GM21529 (cell line): ENCODE measurements around the gene ADGRG3.

Source experiments
- ATAC-seq: cut with Tn5 transposase; IDR thresholded peaks from one replicate; pipeline ENCODE4 v1.9.1; 2021; ENCODE audit not compliant: unreplicated experiment

The ADGRG3 gene

DNA sequence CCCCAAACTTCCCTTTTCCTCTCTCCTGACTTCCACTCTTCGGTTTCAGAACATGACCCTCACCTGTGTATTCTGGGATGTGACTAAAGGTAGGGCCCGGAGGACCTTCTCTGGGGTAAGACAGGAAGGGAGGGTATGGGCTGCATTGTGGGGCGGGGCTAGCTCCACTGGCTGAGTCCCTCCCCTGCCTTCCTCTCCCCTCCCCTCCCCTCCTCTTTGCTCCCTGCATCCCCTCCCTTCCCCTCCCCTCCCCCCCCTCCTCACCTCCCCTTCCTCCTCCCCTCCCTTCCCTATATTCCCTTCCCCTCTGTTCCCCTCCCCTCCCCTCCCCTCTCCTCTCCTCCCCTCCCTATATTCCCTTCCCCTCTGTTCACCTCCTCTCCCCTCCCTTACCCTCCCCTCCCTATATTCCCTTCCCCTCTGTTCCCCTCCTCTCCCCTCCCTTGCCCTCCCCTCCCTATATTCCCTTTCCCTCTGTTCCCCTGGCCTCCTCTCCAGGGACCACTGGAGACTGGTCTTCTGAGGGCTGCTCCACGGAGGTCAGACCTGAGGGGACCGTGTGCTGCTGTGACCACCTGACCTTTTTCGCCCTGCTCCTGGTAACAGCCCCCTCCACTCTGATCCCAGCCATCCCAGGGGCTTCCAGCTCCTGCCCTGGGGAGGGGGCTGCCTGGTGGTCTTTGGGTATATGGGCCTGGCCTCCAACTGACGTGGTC, 11.8 kb downstream of the ADGRG3 start:
- ATAC-seq = no peak

DNA sequence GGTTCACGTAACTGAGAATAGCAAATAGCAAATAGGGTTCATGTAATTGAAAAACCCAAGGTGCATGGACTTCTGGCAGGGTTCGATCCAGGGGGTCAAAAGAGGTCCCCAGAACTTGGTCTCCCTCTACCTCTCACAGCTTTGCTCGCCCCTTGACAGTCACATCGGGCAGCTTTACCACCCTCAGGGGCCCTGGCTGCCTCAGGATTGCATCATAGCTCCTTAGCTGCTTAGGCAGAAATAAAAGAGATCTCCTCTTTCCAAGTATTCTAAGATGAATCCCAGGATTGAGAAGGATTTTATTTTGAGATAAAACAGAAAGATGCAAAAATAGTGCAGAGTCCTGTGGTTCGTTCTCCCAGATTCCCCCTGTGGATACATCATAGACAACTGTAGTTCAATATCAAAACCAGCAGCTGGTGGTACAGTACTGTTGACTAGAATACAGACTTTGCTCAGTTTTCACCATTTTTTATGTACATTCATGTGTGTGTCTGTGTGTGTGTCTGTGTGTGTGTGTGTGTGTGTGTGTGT, 12.8 kb downstream of the ADGRG3 start:
- ATAC-seq = no peak

DNA sequence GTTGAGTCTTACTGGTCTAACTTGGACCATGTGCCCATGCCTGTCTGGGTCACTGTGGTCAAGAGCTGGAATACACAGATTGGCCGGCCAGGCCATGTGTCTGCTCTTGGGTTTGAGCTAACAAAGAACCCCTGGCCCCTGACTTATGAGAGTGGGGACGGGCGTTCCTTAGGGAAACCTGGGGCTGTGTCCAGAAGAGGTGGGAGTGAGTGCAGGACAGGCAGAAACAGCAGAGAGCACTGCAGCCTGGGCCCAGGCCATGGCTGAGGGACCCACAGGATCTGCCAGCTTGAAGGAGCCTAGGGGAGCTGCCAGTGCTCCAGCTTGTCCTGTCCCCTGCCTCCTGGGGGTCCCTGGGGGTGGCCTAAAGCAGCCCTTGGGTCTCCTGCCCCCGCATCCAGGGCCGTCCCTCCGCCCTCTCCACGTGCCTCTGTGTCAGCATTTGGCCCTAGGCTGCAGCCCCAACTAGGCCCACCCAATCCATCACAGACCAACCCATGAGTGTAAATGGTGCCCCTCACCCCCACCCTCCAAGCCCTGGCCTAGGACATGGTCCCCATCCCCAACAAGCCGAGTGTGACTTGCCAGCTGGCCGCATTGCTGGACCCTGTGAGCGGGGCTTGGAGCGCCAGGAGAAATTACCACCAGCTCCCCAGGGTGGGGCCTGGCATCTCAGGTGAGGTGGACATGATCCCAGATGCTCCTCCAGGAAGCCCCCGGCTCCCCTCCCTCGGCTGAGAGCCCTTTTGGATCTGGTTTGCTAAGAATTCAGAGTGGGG, 14.0 kb downstream of the ADGRG3 start:
- ATAC-seq = no peak

DNA sequence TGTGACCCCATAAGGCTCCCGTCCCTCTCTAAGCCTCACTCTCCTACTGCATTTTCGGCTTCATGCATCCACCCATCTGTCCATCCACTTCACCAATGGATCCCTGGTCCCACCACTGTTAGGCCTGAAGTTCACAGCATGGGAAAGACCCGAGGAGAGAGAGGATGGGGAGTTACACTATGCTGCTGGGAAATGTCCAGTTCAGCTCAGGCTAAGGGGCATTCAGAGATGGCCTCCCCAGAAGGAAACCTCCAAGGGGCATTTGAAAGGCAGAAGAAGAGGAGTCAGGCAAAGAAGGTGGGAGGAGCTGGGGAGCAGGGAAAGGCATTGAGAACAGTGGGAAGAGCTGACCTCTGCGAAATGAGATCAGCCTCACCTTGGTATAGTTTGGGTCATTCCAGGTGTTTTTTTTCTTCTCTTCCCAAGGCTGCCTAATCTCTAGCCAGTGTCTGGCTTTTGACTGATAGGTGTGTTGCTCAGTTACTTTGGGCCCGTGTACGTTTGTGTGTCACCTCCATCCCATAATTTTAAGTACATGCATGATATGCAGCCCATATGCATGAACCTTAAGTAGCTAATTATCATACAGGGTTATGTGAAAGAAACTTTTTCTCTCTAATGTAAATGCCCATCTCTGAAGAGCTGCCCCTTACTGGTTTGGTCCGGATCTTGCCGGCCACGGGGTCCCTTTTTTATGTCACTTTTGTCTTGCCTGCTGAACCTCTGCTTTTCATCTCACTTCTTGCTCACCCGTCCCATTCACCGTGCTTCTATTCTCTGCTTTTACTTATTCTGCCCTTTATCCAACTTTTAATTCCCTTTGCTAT, 14.9 kb downstream of the ADGRG3 start:
- ATAC-seq = no peak

DNA sequence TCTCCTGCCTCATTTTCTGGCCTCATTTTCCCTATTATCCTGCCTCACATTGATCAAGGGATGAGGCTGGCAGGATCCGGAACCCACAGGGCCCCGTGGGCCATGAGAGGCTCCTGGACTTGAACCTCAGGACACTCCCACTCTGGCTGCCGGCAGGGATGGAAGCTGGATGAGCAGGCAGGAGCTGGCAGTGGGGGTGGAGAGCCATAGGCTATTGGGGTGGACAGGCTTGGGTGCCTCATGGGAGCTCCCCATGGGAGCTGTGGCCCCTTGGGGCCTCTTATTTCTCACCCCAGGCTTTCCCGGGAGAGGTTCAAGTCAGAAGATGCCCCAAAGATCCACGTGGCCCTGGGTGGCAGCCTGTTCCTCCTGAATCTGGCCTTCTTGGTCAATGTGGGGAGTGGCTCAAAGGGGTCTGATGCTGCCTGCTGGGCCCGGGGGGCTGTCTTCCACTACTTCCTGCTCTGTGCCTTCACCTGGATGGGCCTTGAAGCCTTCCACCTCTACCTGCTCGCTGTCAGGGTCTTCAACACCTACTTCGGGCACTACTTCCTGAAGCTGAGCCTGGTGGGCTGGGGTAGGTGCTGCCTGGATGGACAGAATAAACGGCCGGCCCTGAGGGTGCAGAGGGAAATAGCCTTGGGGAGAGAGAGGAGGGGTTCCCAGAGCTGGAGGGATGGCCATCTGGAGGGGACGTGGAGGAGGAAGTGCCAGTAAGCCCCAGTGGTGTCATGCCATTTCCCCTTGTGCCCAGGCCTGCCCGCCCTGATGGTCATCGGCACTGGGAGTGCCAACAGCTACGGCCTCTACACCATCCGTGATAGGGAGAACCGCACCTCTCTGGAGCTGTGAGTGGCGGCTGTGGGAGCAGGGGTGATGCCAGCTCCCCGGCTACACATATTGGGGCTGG, 15.8 kb downstream of the ADGRG3 start:
- ATAC-seq = no peak

DNA sequence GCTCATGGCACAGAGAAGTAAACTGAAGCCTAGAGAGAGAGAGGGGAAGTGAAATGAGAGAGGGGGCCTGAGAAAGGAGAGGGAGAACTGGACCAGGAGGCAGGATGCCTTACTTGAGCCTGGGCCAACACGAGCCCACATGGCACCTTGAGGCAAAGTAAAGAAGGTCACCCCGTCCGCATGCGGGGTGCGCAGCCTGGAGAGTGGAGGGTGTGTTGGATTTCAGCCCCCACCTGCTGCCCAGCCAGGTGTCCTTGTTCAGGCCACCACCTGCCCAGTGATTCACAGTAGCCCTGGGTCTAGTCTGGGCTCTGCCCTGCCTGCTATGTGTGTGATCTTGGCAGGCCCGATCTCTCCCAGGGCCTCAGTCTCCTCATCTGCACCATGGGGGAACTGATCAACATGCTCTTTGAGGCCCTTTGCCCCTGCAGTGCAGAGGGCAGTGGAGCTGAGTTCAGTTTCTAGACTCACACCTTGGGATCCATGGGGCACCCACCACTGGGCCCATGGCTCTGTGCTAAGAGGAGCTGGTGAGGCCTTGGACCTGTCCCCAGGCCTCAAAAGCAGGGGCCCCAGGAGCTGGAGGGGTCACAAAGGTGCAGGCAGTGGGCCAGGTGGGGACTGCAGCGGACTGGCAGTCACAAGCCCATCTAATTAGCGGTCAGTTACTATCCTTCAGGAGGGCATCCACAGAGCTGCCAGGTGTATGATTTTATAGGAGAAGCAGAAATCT, 16.7 kb downstream of the ADGRG3 start:
- no peak for ATAC-seq

DNA sequence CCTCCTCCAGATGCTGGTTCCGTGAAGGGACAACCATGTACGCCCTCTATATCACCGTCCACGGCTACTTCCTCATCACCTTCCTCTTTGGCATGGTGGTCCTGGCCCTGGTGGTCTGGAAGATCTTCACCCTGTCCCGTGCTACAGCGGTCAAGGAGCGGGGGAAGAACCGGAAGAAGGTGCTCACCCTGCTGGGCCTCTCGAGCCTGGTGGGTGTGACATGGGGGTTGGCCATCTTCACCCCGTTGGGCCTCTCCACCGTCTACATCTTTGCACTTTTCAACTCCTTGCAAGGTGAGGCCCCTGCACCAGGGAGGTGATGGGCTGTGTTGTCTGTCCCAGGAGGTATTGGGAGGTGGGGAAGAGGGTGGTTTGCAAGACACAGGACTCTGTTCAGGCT, 17.5 kb downstream of the ADGRG3 start:
- ATAC-seq = no peak

DNA sequence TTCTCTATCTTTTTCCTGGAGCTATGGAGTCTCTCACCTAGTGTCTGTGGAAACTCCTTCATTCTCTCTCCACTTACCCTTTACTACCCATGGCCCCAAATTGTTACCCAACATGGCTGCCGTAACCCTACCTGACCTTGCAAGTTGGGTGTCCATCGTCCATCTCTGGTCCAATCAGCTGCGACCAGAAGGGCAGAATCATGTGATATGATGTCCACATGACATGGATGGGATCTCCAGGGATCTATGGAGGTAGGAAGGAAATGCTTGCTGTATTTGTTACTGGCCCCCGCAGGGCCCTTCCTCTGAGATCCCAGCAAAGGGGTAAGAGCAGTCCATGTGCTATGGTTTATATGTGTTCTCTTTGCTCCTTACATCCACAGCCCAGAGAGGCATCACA, 18.5 kb downstream of the ADGRG3 start:
- no peak for ATAC-seq

DNA sequence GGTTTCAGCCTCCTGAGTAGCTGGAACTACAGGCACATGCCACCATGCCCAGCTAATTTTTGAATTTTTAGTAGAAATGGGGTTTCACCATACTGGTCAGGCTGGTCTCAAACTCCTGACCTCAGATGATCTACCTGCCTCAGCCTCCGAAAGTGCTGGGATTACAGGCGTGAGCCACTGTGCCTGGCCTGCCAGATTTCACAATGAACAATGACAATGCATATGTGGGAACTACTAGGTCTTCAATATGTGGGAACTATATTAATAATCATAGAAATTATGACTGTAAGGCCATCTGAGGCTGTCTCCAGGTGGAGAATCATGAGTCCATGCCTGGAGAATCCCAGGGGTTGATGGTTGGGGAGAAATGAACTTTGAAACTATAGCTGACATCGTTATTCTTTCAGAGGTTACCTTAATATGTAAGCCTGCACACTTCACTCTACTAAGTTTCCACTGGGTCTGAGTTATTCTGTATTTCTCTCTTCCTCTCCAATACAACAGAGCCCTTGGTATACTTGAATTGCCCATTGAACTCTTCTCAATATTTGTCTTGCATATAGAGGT, 19.3 kb downstream of the ADGRG3 start:
- no peak for ATAC-seq

DNA sequence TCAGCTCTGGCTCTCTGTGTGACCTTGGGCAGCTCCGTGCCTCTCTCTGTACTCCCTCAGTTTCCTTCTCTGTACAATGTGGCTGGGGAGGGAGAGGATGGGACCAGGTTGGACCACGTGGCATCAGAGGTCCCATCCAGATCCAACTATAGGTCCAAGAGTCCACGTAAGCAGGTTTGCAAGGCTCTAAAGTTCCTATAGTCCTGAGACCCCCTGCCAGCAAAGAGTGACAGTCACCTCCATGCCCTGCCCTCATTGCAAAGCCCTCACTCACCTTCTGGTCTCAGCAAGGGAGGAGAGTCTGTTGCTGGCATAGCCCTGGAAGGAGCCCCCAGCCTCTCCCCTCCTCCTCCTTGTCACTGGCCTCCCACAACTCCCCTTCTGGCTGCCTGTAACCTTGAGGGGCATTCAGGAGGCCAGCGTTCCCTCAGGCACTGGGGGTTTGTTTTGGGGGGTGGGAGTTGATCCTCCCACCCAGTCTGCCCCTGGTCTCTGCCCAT, 20.4 kb downstream of the ADGRG3 start:
- ATAC-seq = no peak

DNA sequence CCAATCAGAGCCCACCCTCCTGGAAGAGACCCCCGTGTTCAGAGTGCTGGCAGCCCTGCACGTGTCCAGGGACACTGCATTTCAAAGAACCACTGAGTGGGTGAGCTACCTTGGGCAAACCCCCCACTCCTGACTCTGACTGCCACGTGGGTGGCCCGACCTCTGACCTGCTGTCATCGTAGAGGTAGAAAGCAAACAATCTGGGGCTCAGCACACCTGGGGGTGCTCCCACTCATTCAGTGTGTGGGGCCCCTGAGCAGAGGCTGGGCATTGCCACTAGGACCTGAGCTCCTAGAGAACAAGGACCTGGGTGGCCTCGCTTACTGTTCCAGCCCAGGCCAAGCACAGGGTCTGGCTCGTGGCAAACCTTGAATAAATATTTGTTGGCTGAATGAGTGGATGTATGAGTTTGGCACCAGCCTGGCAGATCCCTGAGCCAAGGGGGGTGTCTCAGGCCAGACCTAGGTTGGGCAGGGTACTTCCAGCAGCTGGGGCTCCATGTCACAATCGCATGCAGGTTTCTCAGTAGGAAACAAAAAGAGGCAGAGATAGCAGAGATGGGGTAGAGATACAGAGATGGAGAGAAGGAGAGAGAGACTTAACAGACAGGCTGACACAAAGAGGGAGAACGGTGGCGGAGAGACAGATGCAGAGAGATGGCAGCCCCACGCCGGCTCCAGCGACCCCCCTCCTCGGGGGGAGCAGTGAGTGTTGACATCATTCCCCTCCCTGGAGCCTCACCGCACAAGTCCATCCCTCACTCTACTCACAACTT, 21.1 kb downstream of the ADGRG3 start:
- peak; percentile 7 for ATAC-seq

DNA sequence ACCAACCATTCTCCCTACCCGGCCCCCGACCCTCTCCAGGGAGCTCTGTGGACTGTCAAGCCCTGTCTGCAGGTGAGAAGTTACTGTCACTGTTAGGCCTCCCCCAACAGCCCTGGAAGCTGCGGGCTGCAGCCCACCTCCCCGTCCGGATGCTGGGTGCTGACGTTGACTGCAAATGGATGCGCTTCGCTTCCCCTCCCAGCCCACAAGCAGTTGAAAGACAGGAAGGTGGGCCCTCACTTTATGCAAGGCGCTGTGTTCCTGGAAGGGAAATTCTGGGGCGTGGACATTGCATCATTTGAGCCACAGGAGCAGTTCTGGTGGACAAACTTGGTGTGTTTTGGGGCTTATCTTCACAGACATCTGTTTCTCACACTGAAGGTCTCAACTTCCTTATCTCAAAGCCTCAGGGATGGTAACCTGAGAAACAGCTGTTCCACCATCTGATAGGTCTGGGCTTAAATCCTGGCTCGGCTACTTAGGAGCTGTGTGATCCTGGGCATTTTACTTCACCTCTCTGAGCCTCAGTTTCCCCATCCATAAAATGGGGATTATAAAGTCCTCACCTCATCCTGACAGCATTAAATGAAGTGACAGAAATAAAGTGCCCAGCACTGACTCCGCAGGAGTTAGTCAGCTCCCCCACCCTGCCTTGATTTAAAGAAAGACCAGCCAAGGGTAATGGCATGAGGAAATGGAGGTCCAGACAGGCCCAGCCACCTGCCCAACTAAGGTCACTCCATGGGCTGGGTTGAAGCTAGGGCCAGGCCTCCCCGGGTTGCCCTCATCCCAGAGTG, 21.9 kb downstream of the ADGRG3 start:
- ATAC-seq = peak; percentile 77

DNA sequence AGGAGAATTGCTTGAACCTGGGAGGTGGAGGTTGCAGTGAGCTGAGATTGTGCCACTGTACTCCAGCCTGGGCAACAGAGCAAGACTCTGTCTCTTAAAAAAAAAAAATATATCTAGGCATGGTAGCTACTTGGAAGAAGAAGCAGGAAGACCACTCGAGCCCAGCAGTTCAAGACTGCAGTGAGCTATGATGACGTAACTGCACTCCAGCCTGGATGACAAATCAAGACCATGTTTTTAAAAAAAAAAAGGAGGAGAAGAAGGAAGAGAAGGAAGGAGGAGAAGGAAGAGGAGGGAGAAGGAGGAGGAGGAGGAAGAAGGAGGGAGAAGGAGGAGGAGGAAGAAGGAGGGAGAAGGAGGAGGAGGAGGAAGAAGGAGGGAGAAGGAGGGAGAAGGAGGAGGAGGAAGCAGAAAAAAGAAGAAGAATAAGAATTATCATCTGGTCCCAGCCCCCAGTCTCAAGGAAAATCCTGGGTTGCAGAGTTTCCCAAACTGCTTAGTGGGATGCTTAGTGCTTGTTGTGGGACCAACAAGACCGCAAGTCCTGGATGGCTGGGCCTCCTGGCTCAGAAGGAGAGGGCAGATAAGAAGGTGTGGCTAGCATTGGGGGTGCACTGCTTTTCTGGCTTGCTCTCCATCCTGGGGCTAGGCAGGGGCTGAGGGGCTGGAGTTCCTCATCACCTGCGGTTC, 22.8 kb downstream of the ADGRG3 start:
- ATAC-seq = no peak

DNA sequence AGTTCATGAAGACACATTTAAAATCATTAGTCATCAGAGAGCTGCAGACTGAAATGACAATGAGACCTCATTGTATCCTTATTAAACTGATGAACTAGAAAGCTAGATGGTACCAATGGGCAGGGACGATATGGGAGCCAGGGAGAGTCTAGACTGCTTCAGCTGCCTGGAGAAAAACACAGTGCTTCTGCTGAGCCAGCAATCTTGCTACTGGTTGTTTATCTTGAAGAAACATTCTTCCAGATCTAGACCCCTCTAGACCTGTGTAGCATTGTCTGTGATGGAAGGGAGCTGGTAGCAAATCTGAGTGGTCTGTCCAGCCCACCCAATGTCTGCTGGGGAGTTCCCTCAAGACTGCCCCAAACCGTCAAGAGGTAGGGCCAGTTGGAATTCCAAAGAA, 24.5 kb downstream of the ADGRG3 start:
- no peak for ATAC-seq

DNA sequence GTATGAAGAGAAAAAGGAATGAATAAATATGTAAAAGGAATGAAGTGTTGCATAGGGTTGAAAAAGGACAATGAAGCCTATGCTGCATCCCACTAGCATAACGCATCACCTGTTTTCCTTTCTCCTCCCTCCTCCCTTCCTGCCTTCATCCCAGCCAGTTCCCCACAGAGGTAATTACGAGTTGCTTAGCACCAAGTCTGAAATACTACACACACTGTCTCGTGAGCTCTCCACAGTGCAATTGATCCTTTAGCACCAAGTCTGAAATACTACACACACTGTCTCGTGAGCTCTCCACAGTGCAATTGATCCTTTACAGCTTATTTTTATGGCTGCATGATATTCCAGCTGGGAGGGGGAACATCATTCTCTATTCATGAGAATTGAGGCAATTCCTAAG, 25.4 kb downstream of the ADGRG3 start:
- no peak for ATAC-seq

DNA sequence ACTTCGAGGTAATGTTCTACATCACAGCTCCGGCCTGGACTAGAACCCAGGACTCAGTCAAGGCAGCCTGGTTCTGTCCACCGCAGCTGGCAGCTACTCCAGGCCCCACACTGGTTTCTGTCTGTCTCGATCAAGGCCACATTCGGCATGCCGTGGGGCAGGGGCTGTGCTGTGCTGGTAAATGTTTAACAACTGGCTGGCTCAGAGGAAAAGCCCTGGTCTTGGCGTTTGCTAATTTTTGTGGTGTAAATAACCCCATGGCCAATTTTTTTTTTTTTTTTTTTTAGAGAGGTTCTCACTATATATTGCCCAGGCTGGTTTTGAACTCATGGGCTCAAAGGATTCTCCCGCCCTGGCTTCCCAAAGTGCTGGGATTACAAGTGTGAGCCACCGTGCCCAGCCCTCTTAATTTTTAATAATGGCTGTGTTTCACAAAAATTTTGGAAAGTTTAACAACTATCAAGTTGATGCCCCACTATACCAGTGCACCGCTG, 26.2 kb downstream of the ADGRG3 start:
- ATAC-seq = no peak
